Lower leg skin (tissue), 3 donors: ENCODE measurements around the gene PANK4.

Experiments used
- POLR2A ChIP-seq, 2 donors: fragments of 450-650 bp; IDR thresholded peaks; one replicate each; pipeline ENCODE4 v1.6.1; 2016 to 2017; ENCODE audit warnings: antibody characterized with exemption in 2 of 2, mild to moderate bottlenecking in 1 of 2, moderate library complexity in 1 of 2
- TF ChIP-seq, protein P1 (sequence below), 3 donors: fragments of 450-650 bp; IDR thresholded peaks; one replicate each; pipeline ENCODE4 v1.5.1; 2016; ENCODE audit warnings: antibody characterized with exemption in 3 of 3, mild to moderate bottlenecking in 3 of 3, moderate library complexity in 2 of 3

DNA sequence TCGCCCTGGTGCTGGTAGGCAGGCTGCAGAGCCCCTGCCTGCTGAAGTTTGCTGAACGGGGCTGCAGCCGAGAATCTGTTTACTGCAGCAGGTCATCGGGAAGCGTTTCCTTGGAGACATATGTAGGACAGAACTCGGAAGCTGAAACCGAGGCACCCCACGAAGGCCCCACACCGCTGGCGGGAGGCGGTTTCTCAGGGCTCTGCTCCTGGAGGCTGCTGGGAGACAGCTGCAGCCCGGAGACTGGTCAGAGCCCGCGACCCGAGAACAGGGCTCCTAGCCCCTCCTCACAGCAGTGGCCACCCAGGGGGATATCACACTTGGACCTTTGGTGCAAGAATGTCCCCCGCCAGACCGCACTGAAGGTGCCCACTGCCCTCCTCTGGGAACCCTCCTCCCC lies 63.0 kb downstream of the PANK4 start:
- TF ChIP-seq, protein P1, sequence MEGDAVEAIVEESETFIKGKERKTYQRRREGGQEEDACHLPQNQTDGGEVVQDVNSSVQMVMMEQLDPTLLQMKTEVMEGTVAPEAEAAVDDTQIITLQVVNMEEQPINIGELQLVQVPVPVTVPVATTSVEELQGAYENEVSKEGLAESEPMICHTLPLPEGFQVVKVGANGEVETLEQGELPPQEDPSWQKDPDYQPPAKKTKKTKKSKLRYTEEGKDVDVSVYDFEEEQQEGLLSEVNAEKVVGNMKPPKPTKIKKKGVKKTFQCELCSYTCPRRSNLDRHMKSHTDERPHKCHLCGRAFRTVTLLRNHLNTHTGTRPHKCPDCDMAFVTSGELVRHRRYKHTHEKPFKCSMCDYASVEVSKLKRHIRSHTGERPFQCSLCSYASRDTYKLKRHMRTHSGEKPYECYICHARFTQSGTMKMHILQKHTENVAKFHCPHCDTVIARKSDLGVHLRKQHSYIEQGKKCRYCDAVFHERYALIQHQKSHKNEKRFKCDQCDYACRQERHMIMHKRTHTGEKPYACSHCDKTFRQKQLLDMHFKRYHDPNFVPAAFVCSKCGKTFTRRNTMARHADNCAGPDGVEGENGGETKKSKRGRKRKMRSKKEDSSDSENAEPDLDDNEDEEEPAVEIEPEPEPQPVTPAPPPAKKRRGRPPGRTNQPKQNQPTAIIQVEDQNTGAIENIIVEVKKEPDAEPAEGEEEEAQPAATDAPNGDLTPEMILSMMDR (IDR thresholded peaks at IDR 0.05): no peak
- TF ChIP-seq POLR2A (IDR thresholded peaks at IDR 0.05): no peak
